GM23338 (cell line): ENCODE measurements around the gene RAD51B. TPM values are rescaled to one million over a fixed set of nuclear protein-coding genes. Genes with fewer than 3 reads are reported as not detected.

Source experiments
- ATAC-seq: fragments of 200-7000 bp; cut with Tn5 transposase; 3 replicates; pipeline ENCODE4 v1.9.1; 2020
- DNase-seq: peaks from one replicate; pipeline ENCODE4 v3.0.0-alpha.2; 2015; ENCODE audit warnings: low spot score
- H2AFZ ChIP-seq: fragments of 200-600 bp; sonication (generic); 2 replicates; pipeline ENCODE4 v1.8.0; 2016; ENCODE audit warnings: antibody characterized with exemption, mild to moderate bottlenecking, moderate library complexity
- H3F3A ChIP-seq: fragments of 200-600 bp; sonication (generic); replicated peaks from 2 replicates; pipeline ENCODE4 v1.8.0; 2017; ENCODE audit warnings: antibody characterized with exemption, mixed run types, low read depth
- H3K27ac ChIP-seq: fragments of 200-600 bp; sonication (generic); 2 replicates; pipeline ENCODE4 v1.6.1; 2016; ENCODE audit warnings: low read depth
- H3K27me3 ChIP-seq: fragments of 200-600 bp; sonication (generic); 2 replicates; pipeline ENCODE4 v1.8.0; 2016; ENCODE audit warnings: mild to moderate bottlenecking, mixed run types, moderate library complexity; ENCODE audit not compliant: insufficient read depth
- H3K36me3 ChIP-seq: fragments of 200-600 bp; sonication (generic); 2 replicates; pipeline ENCODE4 v1.8.0; 2016; ENCODE audit warnings: mild to moderate bottlenecking; ENCODE audit not compliant: insufficient read depth
- H3K4me1 ChIP-seq: fragments of 200-600 bp; sonication (generic); 2 replicates; pipeline ENCODE4 v1.8.0; 2016; ENCODE audit warnings: mild to moderate bottlenecking, moderate library complexity; ENCODE audit not compliant: insufficient read depth
- H3K4me2 ChIP-seq: fragments of 200-600 bp; sonication (generic); 2 replicates; pipeline ENCODE4 v1.7.1; 2017; ENCODE audit warnings: mixed run types
- H3K4me3 ChIP-seq: fragments of 200-600 bp; sonication (generic); 2 replicates; pipeline ENCODE4 v1.6.1; 2016; ENCODE audit warnings: mixed run types
- H3K79me2 ChIP-seq: fragments of 200-600 bp; sonication (generic); replicated peaks from 2 replicates; pipeline ENCODE4 v1.8.0; 2017; ENCODE audit warnings: mild to moderate bottlenecking; ENCODE audit not compliant: insufficient read depth
- H3K9me2 ChIP-seq: fragments of 200-600 bp; sonication (generic); 2 replicates; pipeline ENCODE4 v1.8.0; 2017; ENCODE audit not compliant: insufficient read depth
- H4K20me1 ChIP-seq: fragments of 200-600 bp; sonication (generic); replicated peaks from 2 replicates; pipeline ENCODE4 v1.8.0; 2017; ENCODE audit warnings: mild to moderate bottlenecking; ENCODE audit not compliant: insufficient read depth
- H3K27ac Mint-ChIP-seq: 2 replicates; pipeline ENCODE4 v1.8.0; 2020; ENCODE audit warnings: inconsistent platforms, mild to moderate bottlenecking, moderate library complexity, mixed read lengths
- H3K27me3 Mint-ChIP-seq: 3 replicates; pipeline ENCODE4 v1.8.0; 2022; ENCODE audit warnings: low read depth, mild to moderate bottlenecking, moderate library complexity, mixed read lengths, inconsistent platforms; ENCODE audit not compliant: insufficient read depth, poor library complexity
- H3K36me3 Mint-ChIP-seq: 3 replicates; pipeline ENCODE4 v1.8.0; 2021; ENCODE audit warnings: low read depth, mild to moderate bottlenecking, inconsistent platforms, moderate library complexity, mixed read lengths
- H3K4me1 Mint-ChIP-seq: 3 replicates; pipeline ENCODE4 v1.8.0; 2020; ENCODE audit warnings: mild to moderate bottlenecking, inconsistent platforms, mixed read lengths
- H3K4me3 Mint-ChIP-seq: 3 replicates; pipeline ENCODE4 v1.8.0; 2021; ENCODE audit warnings: moderate library complexity, mild to moderate bottlenecking, inconsistent platforms, mixed read lengths
- H3K9me3 Mint-ChIP-seq: 3 replicates; pipeline ENCODE4 v1.8.0; 2020; ENCODE audit warnings: moderate library complexity, mild to moderate bottlenecking, inconsistent platforms, mixed read lengths
- EZH2 ChIP-seq: fragments of 200-600 bp; sonication (generic); IDR thresholded peaks from one replicate; pipeline ENCODE4 v1.8.0; 2017; ENCODE audit warnings: antibody characterized with exemption, mild to moderate bottlenecking, low read depth; ENCODE audit not compliant: unreplicated experiment
- EZH2phosphoT487 ChIP-seq: fragments of 200-600 bp; sonication (generic); IDR thresholded peaks from one replicate; pipeline ENCODE4 v1.8.1; 2018; ENCODE audit warnings: antibody characterized with exemption; ENCODE audit not compliant: unreplicated experiment
- JUNB ChIP-seq: IDR thresholded peaks from one replicate; pipeline ENCODE4 v1.6.1; 2016; ENCODE audit warnings: antibody characterized with exemption; ENCODE audit not compliant: unreplicated experiment
- NANOG ChIP-seq: IDR thresholded peaks from 2 replicates; pipeline ENCODE4 v1.6.1; 2016; ENCODE audit warnings: antibody characterized with exemption, borderline replicate concordance
- POLR2AphosphoS5 ChIP-seq: IDR thresholded peaks from 2 replicates; pipeline ENCODE4 v1.6.1; 2016; ENCODE audit warnings: antibody characterized with exemption, low read depth
- REST ChIP-seq: IDR thresholded peaks from one replicate; pipeline ENCODE4 v1.6.1; 2018; ENCODE audit warnings: antibody characterized with exemption; ENCODE audit not compliant: unreplicated experiment
- ZNF462 ChIP-seq: fragments of 250-450 bp; sonication (Bioruptor Pico); IDR thresholded peaks from 2 replicates; pipeline ENCODE4 v1.5.0; 2020; ENCODE audit warnings: mild to moderate bottlenecking, moderate library complexity
- polyA plus RNA-seq: library from polyadenylated mRNA; unstranded; fragments of >200 nt; fragmentation: Nextera tagmentation; extraction: Ambion mirVana; gene quantifications from 2 replicates; pipeline ENCODE4 v1.2.1, GENCODE V29; 2016
- total RNA-seq: library from RNA; depleted of rRNA; stranded (reverse); fragments of >200 nt; shearing (Covaris generic); gene quantifications from 2 replicates; pipeline ENCODE4 v1.2.3, GENCODE V29; 2014

The RAD51B gene
- total and polyA plus RNA-seq, 2 experiments from 2014 or later = 15.7 to 29.1 TPM

- TF ChIP-seq REST (no peak), NANOG (no peak), ZNF462 (CRISPR knock-in tag) (no peak)
Measured at GRCh38 chr14:68512088-68512487, 692.5 kb downstream of the RAD51B start (continued).

- DNase-seq = no peak
- H3K9me3 Mint-ChIP-seq = no peaks in the 10 kb centered on the region
- H3K27me3 Mint-ChIP-seq = no peaks in the 10 kb centered on the region
- no peaks in the 10 kb centered on the region for H3K36me3 ChIP-seq
- H3K79me2 ChIP-seq = no peaks in the 10 kb centered on the region
- no peak overlapping the region for H2AFZ ChIP-seq
- peaks cover 6% of the 10 kb centered on the region; the same call in 2 of the 3 replicates for H3K4me1 Mint-ChIP-seq
- no peak overlapping the region for H3K4me3 Mint-ChIP-seq
- no peaks in the 10 kb centered on the region for H3K27me3 ChIP-seq
- H3K27ac Mint-ChIP-seq = no peak overlapping the region
- no peaks in the 10 kb centered on the region for H3K4me1 ChIP-seq
- no peaks in the 10 kb centered on the region for H4K20me1 ChIP-seq
- no peak overlapping the region for H3K4me2 ChIP-seq
- no peak for ATAC-seq
- no peak overlapping the region for H3K4me3 ChIP-seq
- H3K9me2 ChIP-seq = peaks cover 3% of the 10 kb centered on the region; the same call in 1 of the 2 replicates
- H3K36me3 Mint-ChIP-seq = no peaks in the 10 kb centered on the region
- no peak overlapping the region for H3K27ac ChIP-seq
- H3F3A ChIP-seq = no peaks in the 10 kb centered on the region
- TF ChIP-seq JUNB (no peak), POLR2AphosphoS5 (no peak), EZH2 (no peak), REST (no peak), EZH2phosphoT487 (no peak)
Measured at GRCh38 chr14:68513137-68513536, 693.6 kb downstream of the RAD51B start.
